SK-N-SH (cell line): Measurements from ENCODE around the gene ZDHHC24. TPM values are rescaled to one million over a fixed set of nuclear protein-coding genes. Genes with fewer than 3 reads are reported as not detected.
A peak's percentile ranks its signal among the peaks of the same experiment; 100 is the strongest.

Source experiments
- CTCF ChIA-PET: fragments of 300-600, 350-600 bp; formaldehyde crosslinking; extraction: SDS; loops from one replicate; lab custom pipeline; 2021; lab: Yijun Ruan, JAX
- POLR2A ChIA-PET: fragments of 350-600 bp; sonication (Branson Sonifier 250); formaldehyde crosslinking; extraction: SDS; loops from one replicate; lab custom pipeline; 2020; ENCODE audit warnings: antibody characterized with exemption, inconsistent platforms; lab: Yijun Ruan, JAX
- DNase-seq: peaks from one replicate; pipeline ENCODE4 v3.0.0; 2012
- H2AFZ ChIP-seq: fragments of 200-600 bp; sonication (generic); 2 replicates; pipeline ENCODE4 v1.8.1; 2016; ENCODE audit warnings: antibody characterized with exemption, mild to moderate bottlenecking, low read depth
- H3F3A ChIP-seq: fragments of 200-600 bp; sonication (generic); replicated peaks from 2 replicates; pipeline ENCODE3; 2016; ENCODE audit warnings: antibody characterized with exemption, mild to moderate bottlenecking; ENCODE audit not compliant: insufficient read depth
- H3K27ac ChIP-seq, 2 experiments: fragments of 200-500 bp in 1 of 2; fragments of 200-600 bp in 1 of 2; sonication (Bioruptor generic) in 1 of 2; sonication (generic), shearing (Covaris generic) in 1 of 2; 2 replicates each; pipeline versions ENCODE4 v1.5.1 to v1.6.1; 2014 to 2016; ENCODE audit warnings: low read depth in 2 of 2, inconsistent platforms in 1 of 2, low read length in 1 of 2, mild to moderate bottlenecking in 1 of 2, mixed read lengths in 1 of 2
- H3K27me3 ChIP-seq: fragments of 200-600 bp; sonication (generic), shearing (Covaris generic); 2 replicates; pipeline ENCODE4 v1.6.1; 2016; ENCODE audit warnings: mixed run types; ENCODE audit not compliant: insufficient read depth
- H3K36me3 ChIP-seq, 2 experiments: fragments of 200-500 bp in 1 of 2; fragments of 200-600 bp in 1 of 2; sonication (Bioruptor generic) in 1 of 2; sonication (generic) in 1 of 2; replicated peaks in 1 of 2; 2 replicates each; pipeline versions ENCODE3 to v1.5.1; 2014 to 2016; ENCODE audit warnings: low read length in 1 of 2, mild to moderate bottlenecking in 1 of 2; ENCODE audit not compliant: insufficient read depth in 2 of 2, control insufficient read depth in 1 of 2
- H3K4me1 ChIP-seq, 2 experiments: fragments of 200-500 bp in 1 of 2; fragments of 200-600 bp in 1 of 2; sonication (Bioruptor generic) in 1 of 2; sonication (generic), shearing (Covaris generic) in 1 of 2; 2 replicates each; pipeline versions ENCODE4 v1.5.1 to v1.6.1; 2014 to 2016; ENCODE audit warnings: low read depth in 1 of 2, low read length in 1 of 2, mixed run types in 1 of 2; ENCODE audit not compliant: insufficient read depth in 2 of 2, control insufficient read depth in 1 of 2
- H3K4me2 ChIP-seq: fragments of 200-600 bp; sonication (generic), shearing (Covaris generic); 2 replicates; pipeline ENCODE4 v1.6.1; 2017; ENCODE audit warnings: mixed run types
- H3K4me3 ChIP-seq, 2 experiments: fragments of 200-500 bp in 1 of 2; fragments of 200-600 bp in 1 of 2; sonication (Bioruptor generic) in 1 of 2; sonication (generic), shearing (Covaris generic) in 1 of 2; 2 replicates each; pipeline versions ENCODE4 v1.5.1 to v1.8.1; 2014 to 2016; ENCODE audit warnings: low read depth in 2 of 2, inconsistent platforms in 1 of 2, low read length in 1 of 2, mild to moderate bottlenecking in 1 of 2, mixed read lengths in 1 of 2, moderate library complexity in 1 of 2
- H3K79me2 ChIP-seq: fragments of 200-600 bp; sonication (generic); 2 replicates; pipeline ENCODE4 v1.8.1; 2017; ENCODE audit warnings: mild to moderate bottlenecking; ENCODE audit not compliant: insufficient read depth
- H3K9ac ChIP-seq: fragments of 200-600 bp; sonication (generic); 2 replicates; pipeline ENCODE4 v1.6.1; 2017; ENCODE audit warnings: mixed run types
- H3K9me2 ChIP-seq: fragments of 200-600 bp; sonication (generic); 2 replicates; pipeline ENCODE4 v1.6.1; 2017; ENCODE audit warnings: mixed run types
- H3K9me3 ChIP-seq: fragments of 200-600 bp; sonication (generic); 2 replicates; pipeline ENCODE4 v1.6.1; 2017; ENCODE audit warnings: mixed run types, mild to moderate bottlenecking, moderate library complexity
- H4K20me1 ChIP-seq: fragments of 200-600 bp; sonication (generic); 2 replicates; pipeline ENCODE4 v1.6.1; 2017; ENCODE audit warnings: mild to moderate bottlenecking, mixed run types; ENCODE audit not compliant: insufficient read depth
- EP300 ChIP-seq, 2 experiments: IDR thresholded peaks; 2 replicates each; pipeline versions ENCODE4 v1.4.0 to v1.6.1; 2012; ENCODE audit warnings: borderline replicate concordance in 1 of 2, low read depth in 1 of 2, low read length in 1 of 2
- FOSL2 ChIP-seq: IDR thresholded peaks from 2 replicates; pipeline ENCODE4 v1.4.0; 2012; ENCODE audit warnings: low read depth, mild to moderate bottlenecking, moderate library complexity, borderline replicate concordance
- FOXM1 ChIP-seq: IDR thresholded peaks from 2 replicates; pipeline ENCODE4 v1.4.0; 2012; ENCODE audit warnings: low read depth, mild to moderate bottlenecking
- GABPA ChIP-seq: IDR thresholded peaks from 2 replicates; pipeline ENCODE4 v1.4.0; 2012; ENCODE audit warnings: low read depth, mild to moderate bottlenecking
- IRF3 ChIP-seq: fragments of 150-350 bp; IDR thresholded peaks from 2 replicates; pipeline ENCODE4 v1.6.1; 2016; ENCODE audit warnings: mild to moderate bottlenecking, low read depth, low read length
- MXI1 ChIP-seq: IDR thresholded peaks from 2 replicates; pipeline ENCODE4 v1.6.1; 2012; ENCODE audit warnings: mild to moderate bottlenecking, low read depth, low read length, improper control_type of control experiment
- NFIC ChIP-seq: IDR thresholded peaks from 2 replicates; pipeline ENCODE4 v1.4.0; 2012; ENCODE audit warnings: borderline replicate concordance
- NRF1 ChIP-seq: IDR thresholded peaks from 2 replicates; pipeline ENCODE4 v1.6.1; 2012; ENCODE audit warnings: low read depth, mild to moderate bottlenecking, low read length
- POLR2AphosphoS5 ChIP-seq: IDR thresholded peaks from 2 replicates; pipeline ENCODE4 v1.6.1; 2012; ENCODE audit warnings: low read depth, low read length
- RAD21 ChIP-seq: IDR thresholded peaks from 2 replicates; pipeline ENCODE4 v1.6.1; 2012; ENCODE audit warnings: mild to moderate bottlenecking, low read length
- RCOR1 ChIP-seq: fragments of 150-350 bp; IDR thresholded peaks from 2 replicates; pipeline ENCODE4 v1.6.1; 2017; ENCODE audit warnings: antibody characterized with exemption, low read length
- REST ChIP-seq: IDR thresholded peaks from 2 replicates; pipeline ENCODE4 v1.6.1; 2012; ENCODE audit warnings: mild to moderate bottlenecking, low read depth, low read length, moderate library complexity
- RFX5 ChIP-seq: IDR thresholded peaks from 2 replicates; pipeline ENCODE4 v1.6.1; 2012; ENCODE audit warnings: mild to moderate bottlenecking, improper control_type of control experiment, low read length
- SIN3A ChIP-seq: IDR thresholded peaks from 2 replicates; pipeline ENCODE4 v1.6.1; 2012; ENCODE audit warnings: low read depth, mild to moderate bottlenecking, low read length, moderate library complexity, borderline replicate concordance
- SMC3 ChIP-seq: IDR thresholded peaks from 2 replicates; pipeline ENCODE4 v1.6.1; 2012; ENCODE audit warnings: low read depth, low read length, improper control_type of control experiment
- TAF1 ChIP-seq: IDR thresholded peaks from 2 replicates; pipeline ENCODE4 v1.6.1; 2012; ENCODE audit warnings: low read depth, mild to moderate bottlenecking, low read length, moderate library complexity, borderline replicate concordance
- TEAD4 ChIP-seq: IDR thresholded peaks from 2 replicates; pipeline ENCODE4 v1.4.0; 2012; ENCODE audit warnings: mild to moderate bottlenecking, borderline replicate concordance; ENCODE audit not compliant: insufficient read depth
- YY1 ChIP-seq: IDR thresholded peaks from 2 replicates; pipeline ENCODE4 v1.4.0; 2012; ENCODE audit warnings: low read depth, mild to moderate bottlenecking
- WGBS: methylation state at CpG from one replicate; pipeline ENCODE4 v1.1.6; 2017; ENCODE audit warnings: low lambda C conversion rate; 5-methylcytosine and 5-hydroxymethylcytosine counted together
- polyA plus RNA-seq, 3 experiments: library from polyadenylated mRNA; depleted of rRNA; stranded (reverse); fragments of >200 nt; gene quantifications; 2 replicates each; pipeline ENCODE4 v1.2.3, GENCODE V29; 2012
- TF ChIP-seq, protein P1 (sequence below): IDR thresholded peaks from 2 replicates; pipeline ENCODE4 v1.4.0; 2012; ENCODE audit warnings: low read depth
- TF ChIP-seq, protein P2 (sequence below): fragments of 200-600 bp; sonication (generic); IDR thresholded peaks from 2 replicates; pipeline ENCODE4 v1.6.1; 2017; ENCODE audit warnings: antibody characterized with exemption, mild to moderate bottlenecking, moderate library complexity
- TF ChIP-seq, protein P3 (sequence below): IDR thresholded peaks from 2 replicates; pipeline ENCODE4 v1.4.0; 2012; ENCODE audit warnings: low read depth, borderline replicate concordance

The ZDHHC24 gene
- polyA plus RNA-seq, 1 of the 3 experiments (the other 2 are of a cell fraction) = 13.1 TPM

GRCh38 chr11:66543263-66544107, 2.4 kb downstream of the ZDHHC24 start:
- Histone ChIP-seq H3K79me2 (peaks cover 7% of the 10 kb centered on the region), H3K9ac (no peak overlapping the region), H3K4me1 (peaks cover 0 to 10% of the 10 kb centered on the region in 2 experiments; a peak in 1 of 4 replicates), H3K9me2 (no peaks in the 10 kb centered on the region), H3K27ac (no peak overlapping the region; a peak in 1 of 4 replicates), H3F3A (peaks cover 4% of the 10 kb centered on the region), H3K27me3 (no peaks in the 10 kb centered on the region), H4K20me1 (no peaks in the 10 kb centered on the region), H3K4me2 (peak overlapping the region; percentile 33; the same call in 1 of the 2 replicates), H2AFZ (no peak overlapping the region), H3K9me3 (no peaks in the 10 kb centered on the region), H3K36me3 (peaks cover 4 to 11% of the 10 kb centered on the region in 2 experiments), H3K4me3 (no peak overlapping the region)
- TF ChIP-seq TAF1 (no peak), NRF1 (no peak), RFX5 (no peak), FOXM1 (no peak), SMC3 (peak; percentile 38; the same call in 1 of the 2 replicates), RAD21 (peak; percentile 56), MXI1 (peak; percentile 62; the same call in 1 of the 2 replicates), TEAD4 (no peak), SIN3A (no peak), NFIC (no peak), FOSL2 (no peak), YY1 (no peak), POLR2AphosphoS5 (no peak), GABPA (no peak), REST (no peak), RCOR1 (no peak), EP300 (IDR thresholded peaks at IDR 0.05; ENCODE audit: borderline replicate concordance in 1 of 2, low read depth in 1 of 2, low read length in 1 of 2) (no peak), IRF3 (no peak)
- TF ChIP-seq, protein P1, sequence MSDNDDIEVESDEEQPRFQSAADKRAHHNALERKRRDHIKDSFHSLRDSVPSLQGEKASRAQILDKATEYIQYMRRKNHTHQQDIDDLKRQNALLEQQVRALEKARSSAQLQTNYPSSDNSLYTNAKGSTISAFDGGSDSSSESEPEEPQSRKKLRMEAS = no peak
- TF ChIP-seq, protein P2, sequence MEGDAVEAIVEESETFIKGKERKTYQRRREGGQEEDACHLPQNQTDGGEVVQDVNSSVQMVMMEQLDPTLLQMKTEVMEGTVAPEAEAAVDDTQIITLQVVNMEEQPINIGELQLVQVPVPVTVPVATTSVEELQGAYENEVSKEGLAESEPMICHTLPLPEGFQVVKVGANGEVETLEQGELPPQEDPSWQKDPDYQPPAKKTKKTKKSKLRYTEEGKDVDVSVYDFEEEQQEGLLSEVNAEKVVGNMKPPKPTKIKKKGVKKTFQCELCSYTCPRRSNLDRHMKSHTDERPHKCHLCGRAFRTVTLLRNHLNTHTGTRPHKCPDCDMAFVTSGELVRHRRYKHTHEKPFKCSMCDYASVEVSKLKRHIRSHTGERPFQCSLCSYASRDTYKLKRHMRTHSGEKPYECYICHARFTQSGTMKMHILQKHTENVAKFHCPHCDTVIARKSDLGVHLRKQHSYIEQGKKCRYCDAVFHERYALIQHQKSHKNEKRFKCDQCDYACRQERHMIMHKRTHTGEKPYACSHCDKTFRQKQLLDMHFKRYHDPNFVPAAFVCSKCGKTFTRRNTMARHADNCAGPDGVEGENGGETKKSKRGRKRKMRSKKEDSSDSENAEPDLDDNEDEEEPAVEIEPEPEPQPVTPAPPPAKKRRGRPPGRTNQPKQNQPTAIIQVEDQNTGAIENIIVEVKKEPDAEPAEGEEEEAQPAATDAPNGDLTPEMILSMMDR = peak; percentile 26
- TF ChIP-seq, protein P3, sequence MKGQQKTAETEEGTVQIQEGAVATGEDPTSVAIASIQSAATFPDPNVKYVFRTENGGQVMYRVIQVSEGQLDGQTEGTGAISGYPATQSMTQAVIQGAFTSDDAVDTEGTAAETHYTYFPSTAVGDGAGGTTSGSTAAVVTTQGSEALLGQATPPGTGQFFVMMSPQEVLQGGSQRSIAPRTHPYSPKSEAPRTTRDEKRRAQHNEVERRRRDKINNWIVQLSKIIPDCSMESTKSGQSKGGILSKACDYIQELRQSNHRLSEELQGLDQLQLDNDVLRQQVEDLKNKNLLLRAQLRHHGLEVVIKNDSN = no peak
- POLR2A ChIA-PET = no interaction called here
- DNase-seq = peak; percentile 82
- WGBS = 70% methylated on average over 20 of the region's 26 CpGs
- CTCF ChIA-PET = interaction anchor here (0.6 to 2.3 kb wide), 4 partner anchors 9 to 135 kb away, joined by 3 to 10 read pairs (median 3); no protein-coding TSS in a partner anchor
